ENCODE data around the gene CRIM1.

Gene CRIM1

DNA sequence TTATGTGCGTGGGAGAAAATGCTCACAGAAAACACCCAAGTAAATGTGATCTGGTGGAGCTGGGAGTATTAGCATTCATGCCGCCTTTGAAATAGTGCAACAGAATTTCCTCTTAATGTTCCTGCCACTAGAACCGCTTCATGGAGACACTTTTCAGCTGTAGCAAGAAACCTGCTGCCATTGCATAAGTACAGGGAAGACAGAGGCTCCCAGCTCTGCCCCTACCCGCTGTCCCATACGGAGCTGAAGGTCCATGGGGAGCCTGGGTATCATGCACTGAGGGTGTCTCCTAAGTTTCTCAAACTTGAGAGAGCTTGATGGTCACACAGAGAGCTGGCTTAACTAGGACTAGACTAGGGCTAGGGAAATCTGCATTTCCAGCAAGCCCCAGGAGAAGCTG, 49.6 kb downstream of the CRIM1 start:
- TF ChIP-seq ZNF274 (IDR thresholded peaks at IDR 0.05; ENCODE audit: low read depth, low read length), result no peak
- no peak for TF ChIP-seq SUZ12 (IDR thresholded peaks at IDR 0.05; ENCODE audit: extremely low read depth, insufficient read depth, insufficient read length)
- TF ChIP-seq YY1 (IDR thresholded peaks at IDR 0.05; ENCODE audit: insufficient read depth, insufficient read length), result no peak
- Histone ChIP-seq H3K4me3 (ENCODE audit: insufficient read length, low read depth) (no peak overlapping the region), H3K9ac (ENCODE audit: insufficient read length, low read depth) (no peak overlapping the region), H3K4me1 (ENCODE audit: insufficient read depth, insufficient read length) (peaks cover 3% of the 10 kb centered on the region), H3K27me3 (ENCODE audit: insufficient read depth, insufficient read length) (no peaks in the 10 kb centered on the region), H3K9me3 (ENCODE audit: insufficient read depth, low read length) (no peaks in the 10 kb centered on the region), H3K36me3 (ENCODE audit: insufficient read depth, insufficient read length, low read length) (peaks cover 9% of the 10 kb centered on the region)
- DNase-seq (ENCODE audit: low read depth, low spot score), result no peak

DNA sequence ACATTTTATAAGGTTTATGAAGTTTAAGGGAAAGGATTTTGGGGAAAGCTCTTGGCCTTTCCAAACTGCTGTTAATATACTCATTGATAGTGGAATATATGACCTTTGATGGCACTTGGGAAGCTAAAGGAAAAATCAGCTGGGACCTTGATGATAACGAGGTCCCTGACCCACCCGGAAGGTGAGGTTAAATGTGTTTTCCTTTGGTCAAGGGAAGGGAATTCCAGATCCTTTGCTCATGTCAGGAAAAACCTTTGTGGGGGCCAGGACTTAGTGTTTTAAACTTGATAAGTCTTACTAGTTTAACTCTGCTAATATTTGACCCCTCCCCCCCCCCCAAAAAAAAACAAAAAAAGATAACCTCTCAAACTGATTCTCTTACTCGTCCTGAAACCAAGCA, 50.7 kb downstream of the CRIM1 start:
- Histone ChIP-seq H3K9me3 (ENCODE audit: insufficient read depth, low read length) (no peaks in the 10 kb centered on the region), H3K27me3 (ENCODE audit: insufficient read depth, insufficient read length) (no peaks in the 10 kb centered on the region), H3K9ac (ENCODE audit: insufficient read length, low read depth) (no peak overlapping the region), H3K4me3 (ENCODE audit: insufficient read length, low read depth) (no peak overlapping the region), H3K4me1 (ENCODE audit: insufficient read depth, insufficient read length) (peaks cover 3% of the 10 kb centered on the region), H3K36me3 (ENCODE audit: insufficient read depth, insufficient read length, low read length) (peaks cover 5% of the 10 kb centered on the region)
- no peak for TF ChIP-seq SUZ12 (IDR thresholded peaks at IDR 0.05; ENCODE audit: extremely low read depth, insufficient read depth, insufficient read length)
- no peak for TF ChIP-seq ZNF274 (IDR thresholded peaks at IDR 0.05; ENCODE audit: low read depth, low read length)
- TF ChIP-seq YY1 (IDR thresholded peaks at IDR 0.05; ENCODE audit: insufficient read depth, insufficient read length), result no peak
- no peak for DNase-seq (ENCODE audit: low read depth, low spot score)

DNA sequence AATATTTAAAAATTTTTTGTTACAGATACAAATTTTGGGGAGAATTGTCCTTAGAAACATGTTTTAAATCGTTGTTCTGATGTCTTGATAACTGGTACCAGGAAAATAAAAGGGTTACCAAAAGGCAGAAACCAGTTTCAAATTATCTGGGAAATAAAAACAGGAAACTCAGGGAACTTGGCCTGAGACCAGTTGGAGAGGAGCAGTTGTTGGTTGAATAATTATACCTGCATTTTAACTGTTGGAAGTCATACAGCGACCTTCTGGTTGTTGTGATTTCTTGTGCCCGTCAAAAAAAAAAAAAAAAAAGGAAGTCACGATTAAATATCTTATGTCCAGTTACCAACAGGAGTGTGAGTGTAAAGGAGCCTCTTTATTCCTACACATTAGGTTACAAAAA, 51.8 kb downstream of the CRIM1 start:
- DNase-seq (ENCODE audit: low read depth, low spot score), result no peak
- H3K9me3 ChIP-seq (ENCODE audit: insufficient read depth, low read length), result no peaks in the 10 kb centered on the region
- H3K9ac ChIP-seq (ENCODE audit: insufficient read length, low read depth), result no peak overlapping the region
- H3K4me1 ChIP-seq (ENCODE audit: insufficient read depth, insufficient read length), result peaks cover 3% of the 10 kb centered on the region
- no peak overlapping the region for H3K4me3 ChIP-seq (ENCODE audit: insufficient read length, low read depth)
- no peaks in the 10 kb centered on the region for H3K27me3 ChIP-seq (ENCODE audit: insufficient read depth, insufficient read length)
- H3K36me3 ChIP-seq (ENCODE audit: insufficient read depth, insufficient read length, low read length), result no peaks in the 10 kb centered on the region
- TF ChIP-seq ZNF274 (IDR thresholded peaks at IDR 0.05; ENCODE audit: low read depth, low read length) (no peak), YY1 (IDR thresholded peaks at IDR 0.05; ENCODE audit: insufficient read depth, insufficient read length) (no peak), SUZ12 (IDR thresholded peaks at IDR 0.05; ENCODE audit: extremely low read depth, insufficient read depth, insufficient read length) (no peak)

DNA sequence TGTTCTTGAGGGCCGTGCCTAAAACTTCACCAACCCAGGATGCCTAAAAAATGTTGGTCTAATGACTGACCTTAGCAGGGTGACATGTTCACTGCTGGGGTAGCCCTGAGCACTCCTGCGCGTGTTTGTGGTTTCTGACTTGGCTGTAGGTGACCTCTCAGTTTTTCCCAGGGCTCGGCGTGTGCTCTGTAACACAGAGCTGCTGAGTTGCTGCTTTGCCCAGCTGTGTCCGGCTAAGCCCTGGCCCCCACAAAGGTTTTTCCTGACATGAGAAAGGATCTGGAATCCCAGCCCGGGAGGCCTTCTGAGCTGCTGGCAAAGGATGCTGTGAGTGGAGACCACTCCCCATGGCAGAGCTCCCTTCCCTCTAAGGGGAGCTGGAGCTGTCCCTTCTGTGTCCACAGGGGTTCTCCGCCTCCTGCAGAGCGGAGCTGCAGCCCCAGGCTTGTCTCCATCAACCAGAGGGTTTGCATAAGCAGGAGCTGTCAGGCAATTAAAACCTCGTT, 52.7 kb downstream of the CRIM1 start:
- H3K9ac ChIP-seq (ENCODE audit: insufficient read length, low read depth), result no peak overlapping the region
- no peaks in the 10 kb centered on the region for H3K36me3 ChIP-seq (ENCODE audit: insufficient read depth, insufficient read length, low read length)
- no peak for DNase-seq (ENCODE audit: low read depth, low spot score)
- no peak overlapping the region for H3K4me3 ChIP-seq (ENCODE audit: insufficient read length, low read depth)
- H3K4me1 ChIP-seq (ENCODE audit: insufficient read depth, insufficient read length), result peaks cover 3% of the 10 kb centered on the region
- no peaks in the 10 kb centered on the region for H3K27me3 ChIP-seq (ENCODE audit: insufficient read depth, insufficient read length)
- no peaks in the 10 kb centered on the region for H3K9me3 ChIP-seq (ENCODE audit: insufficient read depth, low read length)
- no peak for TF ChIP-seq YY1 (IDR thresholded peaks at IDR 0.05; ENCODE audit: insufficient read depth, insufficient read length)
- TF ChIP-seq ZNF274 (IDR thresholded peaks at IDR 0.05; ENCODE audit: low read depth, low read length), result no peak
- TF ChIP-seq SUZ12 (IDR thresholded peaks at IDR 0.05; ENCODE audit: extremely low read depth, insufficient read depth, insufficient read length), result no peak

DNA sequence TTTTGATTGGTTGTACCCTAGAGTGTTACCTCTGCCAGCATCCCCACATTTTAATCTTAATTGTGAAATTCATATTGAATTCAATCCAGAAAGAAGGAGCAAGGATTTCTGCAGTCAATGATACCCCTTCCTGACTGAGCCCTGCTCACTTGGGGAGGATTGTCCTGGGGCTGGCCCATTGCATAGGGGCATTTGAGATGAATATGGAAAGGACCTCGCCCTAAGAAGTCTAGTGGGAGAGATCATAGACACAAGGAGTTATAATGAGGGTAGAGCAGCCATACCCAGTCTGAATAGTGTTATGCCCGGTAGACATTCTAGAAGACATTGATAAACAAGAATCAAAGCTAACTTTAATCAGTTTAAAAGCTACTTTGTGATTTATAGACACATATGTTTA, 53.8 kb downstream of the CRIM1 start:
- no peak for TF ChIP-seq SUZ12 (IDR thresholded peaks at IDR 0.05; ENCODE audit: extremely low read depth, insufficient read depth, insufficient read length)
- no peak for TF ChIP-seq ZNF274 (IDR thresholded peaks at IDR 0.05; ENCODE audit: low read depth, low read length)
- no peak for TF ChIP-seq YY1 (IDR thresholded peaks at IDR 0.05; ENCODE audit: insufficient read depth, insufficient read length)
- Histone ChIP-seq H3K9me3 (ENCODE audit: insufficient read depth, low read length) (no peaks in the 10 kb centered on the region), H3K9ac (ENCODE audit: insufficient read length, low read depth) (no peak overlapping the region), H3K4me3 (ENCODE audit: insufficient read length, low read depth) (no peak overlapping the region), H3K27me3 (ENCODE audit: insufficient read depth, insufficient read length) (no peaks in the 10 kb centered on the region), H3K4me1 (ENCODE audit: insufficient read depth, insufficient read length) (peaks cover 3% of the 10 kb centered on the region), H3K36me3 (ENCODE audit: insufficient read depth, insufficient read length, low read length) (no peaks in the 10 kb centered on the region)
- no peak for DNase-seq (ENCODE audit: low read depth, low spot score)

DNA sequence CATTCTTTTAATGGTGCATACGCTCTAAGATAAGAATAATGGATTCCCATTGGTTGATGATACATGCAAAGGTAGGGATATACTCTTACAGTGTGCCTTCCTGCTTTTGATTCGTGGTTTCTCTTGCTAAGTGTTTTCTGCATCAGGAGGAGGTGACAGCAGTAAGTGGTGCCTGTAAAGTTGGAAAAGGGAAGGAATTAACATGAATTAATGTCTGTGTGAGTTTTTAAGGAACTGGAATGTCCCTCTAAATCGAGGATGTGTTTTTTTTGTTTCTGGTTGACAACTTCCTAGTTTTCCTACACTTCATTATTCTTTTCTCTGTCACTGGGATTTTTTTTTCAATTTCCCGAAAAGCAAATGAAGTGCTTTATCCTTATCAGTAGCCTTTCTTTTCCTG, 54.4 kb downstream of the CRIM1 start:
- Histone ChIP-seq H3K36me3 (ENCODE audit: insufficient read depth, insufficient read length, low read length) (no peaks in the 10 kb centered on the region), H3K4me1 (ENCODE audit: insufficient read depth, insufficient read length) (peaks cover 3% of the 10 kb centered on the region), H3K9ac (ENCODE audit: insufficient read length, low read depth) (no peak overlapping the region), H3K9me3 (ENCODE audit: insufficient read depth, low read length) (no peaks in the 10 kb centered on the region), H3K4me3 (ENCODE audit: insufficient read length, low read depth) (no peak overlapping the region), H3K27me3 (ENCODE audit: insufficient read depth, insufficient read length) (no peaks in the 10 kb centered on the region)
- TF ChIP-seq ZNF274 (IDR thresholded peaks at IDR 0.05; ENCODE audit: low read depth, low read length) (no peak), SUZ12 (IDR thresholded peaks at IDR 0.05; ENCODE audit: extremely low read depth, insufficient read depth, insufficient read length) (no peak), YY1 (IDR thresholded peaks at IDR 0.05; ENCODE audit: insufficient read depth, insufficient read length) (no peak)
- no peak for DNase-seq (ENCODE audit: low read depth, low spot score)

DNA sequence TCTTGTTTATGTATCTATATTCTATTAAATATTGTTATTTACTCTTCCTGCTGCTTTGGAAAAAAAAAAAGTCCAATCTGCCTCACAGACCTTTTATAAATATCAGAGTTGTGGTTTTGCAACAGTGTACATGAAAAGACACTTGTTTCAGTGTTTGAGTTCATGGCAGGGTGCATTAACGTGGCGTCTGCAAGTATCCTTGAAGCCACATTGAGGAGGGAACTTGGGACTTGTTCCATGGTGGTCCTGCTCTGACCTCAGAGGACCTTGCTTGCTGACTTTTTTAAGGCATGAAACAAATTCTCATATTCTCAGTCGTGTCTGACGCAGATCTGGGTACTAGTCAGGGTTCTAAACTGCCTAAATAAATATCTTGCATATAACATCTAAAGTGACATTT, 55.1 kb downstream of the CRIM1 start:
- H3K4me1 ChIP-seq (ENCODE audit: insufficient read depth, insufficient read length), result peaks cover 3% of the 10 kb centered on the region
- no peak for DNase-seq (ENCODE audit: low read depth, low spot score)

More for the DNA sequence above, 55.1 kb downstream of the CRIM1 start:
- no peaks in the 10 kb centered on the region for H3K9me3 ChIP-seq (ENCODE audit: insufficient read depth, low read length)
- no peak overlapping the region for H3K9ac ChIP-seq (ENCODE audit: insufficient read length, low read depth)
- H3K27me3 ChIP-seq (ENCODE audit: insufficient read depth, insufficient read length), result no peaks in the 10 kb centered on the region
- H3K4me3 ChIP-seq (ENCODE audit: insufficient read length, low read depth), result no peak overlapping the region
- TF ChIP-seq SUZ12 (IDR thresholded peaks at IDR 0.05; ENCODE audit: extremely low read depth, insufficient read depth, insufficient read length) (no peak), ZNF274 (IDR thresholded peaks at IDR 0.05; ENCODE audit: low read depth, low read length) (no peak), YY1 (IDR thresholded peaks at IDR 0.05; ENCODE audit: insufficient read depth, insufficient read length) (no peak)
- peaks cover 3% of the 10 kb centered on the region for H3K36me3 ChIP-seq (ENCODE audit: insufficient read depth, insufficient read length, low read length)
